Measurements from ENCODE around the gene KCTD18.

KCTD18 gene

DNA sequence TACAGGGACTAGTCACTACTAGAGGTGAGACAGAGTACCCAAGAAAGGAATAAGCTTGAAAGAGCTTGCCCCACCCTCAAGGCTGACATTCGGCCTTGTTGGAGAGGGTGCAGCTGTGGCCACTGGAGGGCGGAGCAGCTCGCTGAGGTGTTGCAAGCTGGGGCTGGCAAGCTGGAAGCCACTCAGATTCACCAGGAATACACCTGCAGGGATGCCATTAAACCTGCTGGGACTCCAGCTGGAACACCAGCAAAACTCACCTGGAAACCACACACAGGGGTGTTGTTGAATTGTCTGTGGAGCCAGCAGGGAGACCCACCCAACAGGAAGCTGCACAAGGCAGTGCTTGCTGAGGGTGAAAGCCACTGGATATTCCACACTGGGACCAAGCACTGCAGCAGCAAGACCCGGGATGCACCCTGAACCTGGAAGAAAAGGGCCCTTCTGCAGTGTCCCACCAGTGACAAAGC, 26.1 kb downstream of the KCTD18 start:
- peak; percentile 39 for DNase-seq

DNA sequence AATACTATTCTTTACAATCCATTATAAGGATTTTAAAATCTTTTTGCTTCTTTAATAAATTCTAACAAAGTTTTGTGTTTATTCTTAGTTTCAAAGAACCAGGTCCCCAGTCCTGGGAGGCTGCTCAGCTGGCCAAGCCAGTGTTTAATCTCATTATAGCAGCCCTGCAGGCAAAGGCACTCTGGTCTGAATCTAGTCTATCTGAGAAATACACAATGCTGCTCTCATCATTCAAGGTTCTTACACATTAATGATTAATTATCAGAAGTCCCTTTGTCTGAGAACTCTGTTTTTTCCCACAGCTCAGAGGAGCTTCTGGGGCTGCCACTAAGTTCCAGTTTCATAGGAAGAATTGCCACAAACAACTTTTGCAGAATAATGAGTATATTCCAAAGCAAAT, 27.7 kb downstream of the KCTD18 start:
- no peak for DNase-seq

- DNase-seq = no peak
Measured at GRCh38 chr2:200479692-200480265, 30.1 kb downstream of the KCTD18 start.

- DNase-seq = no peak
Measured at GRCh38 chr2:200477667-200478131, 32.2 kb downstream of the KCTD18 start.

- DNase-seq = no peak
Measured at GRCh38 chr2:200476836-200477235, 33.0 kb downstream of the KCTD18 start.

- no peak for DNase-seq
Measured at GRCh38 chr2:200475795-200476194, 34.1 kb downstream of the KCTD18 start.

DNA sequence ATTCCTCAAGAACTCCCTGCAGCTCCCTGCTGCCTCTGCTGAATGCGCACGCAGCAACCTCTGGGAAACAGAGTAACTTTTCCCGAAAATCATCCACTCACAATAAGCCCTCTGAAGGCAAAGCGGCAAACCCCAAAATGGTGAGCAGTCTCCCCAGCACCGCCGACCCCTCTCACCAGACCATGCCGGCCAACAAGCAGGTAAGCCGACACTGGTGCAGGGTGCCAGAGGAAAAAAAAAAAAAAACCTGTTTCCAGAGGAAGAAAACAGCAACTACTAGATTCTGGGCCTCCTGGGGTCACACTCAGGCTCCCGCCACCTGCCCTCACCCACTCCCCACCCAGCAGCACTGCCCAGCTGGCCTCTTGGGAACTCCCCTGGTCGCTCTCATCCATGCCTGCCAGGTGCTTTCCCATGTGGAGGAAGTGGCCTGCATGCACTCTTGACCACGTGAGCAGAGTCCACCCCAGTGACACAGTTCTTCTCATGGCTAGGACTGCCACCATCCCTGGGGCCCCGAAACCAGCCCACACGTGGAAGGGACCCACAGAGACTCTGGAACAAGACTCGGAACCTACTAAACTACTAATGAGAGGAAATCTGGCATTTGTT, 36.9 kb downstream of the KCTD18 start:
- DNase-seq = no peak

- no peak for DNase-seq
Measured at GRCh38 chr2:200471928-200472645, 37.8 kb downstream of the KCTD18 start.

- DNase-seq = peak; percentile 28
Measured at GRCh38 chr2:200471324-200471848, 38.5 kb downstream of the KCTD18 start.

DNA sequence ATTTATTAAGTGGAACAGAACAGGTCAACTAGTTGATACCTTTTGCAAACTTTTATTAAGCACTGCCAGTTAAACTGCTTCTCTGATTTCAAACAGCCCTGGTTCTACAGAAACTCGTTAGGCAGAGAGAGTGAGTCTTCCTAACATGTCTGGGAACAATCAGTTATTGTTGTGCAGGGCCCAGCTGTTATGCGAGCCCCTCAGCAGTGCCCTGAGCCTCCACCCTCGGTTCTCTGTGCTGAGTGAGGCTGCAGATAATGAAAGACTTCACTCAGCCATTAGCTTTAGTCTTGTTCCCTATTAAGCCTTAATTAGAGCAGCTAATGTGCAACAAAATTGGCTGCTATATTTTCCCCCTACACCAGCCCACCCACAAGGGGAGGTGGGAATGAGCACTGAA, 39.6 kb downstream of the KCTD18 start:
- DNase-seq = no peak

DNA sequence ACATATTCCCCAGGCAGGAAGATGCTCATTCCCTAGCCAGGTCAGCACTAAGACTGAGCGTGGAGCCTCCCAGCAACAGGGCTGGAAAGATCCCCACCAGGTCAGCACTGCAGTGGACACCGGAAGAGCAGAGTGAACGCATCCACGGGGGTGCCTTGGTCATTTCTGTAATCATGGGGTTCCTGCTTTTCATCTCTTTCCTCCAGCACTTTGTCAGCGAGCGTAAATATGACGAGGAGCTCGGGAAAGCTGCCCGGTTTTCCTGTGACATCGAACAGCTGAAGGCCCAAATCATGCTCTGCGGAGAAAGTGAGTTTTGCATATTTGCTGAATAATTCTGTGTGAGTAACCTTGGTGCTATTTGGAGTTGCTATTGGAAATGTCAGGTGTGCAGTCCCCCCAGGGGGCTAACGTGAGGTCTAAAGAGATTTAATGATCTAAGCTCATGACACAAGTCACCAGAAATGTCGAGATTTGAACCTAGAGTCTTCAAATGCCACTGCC, 40.1 kb downstream of the KCTD18 start:
- DNase-seq = no peak

DNA sequence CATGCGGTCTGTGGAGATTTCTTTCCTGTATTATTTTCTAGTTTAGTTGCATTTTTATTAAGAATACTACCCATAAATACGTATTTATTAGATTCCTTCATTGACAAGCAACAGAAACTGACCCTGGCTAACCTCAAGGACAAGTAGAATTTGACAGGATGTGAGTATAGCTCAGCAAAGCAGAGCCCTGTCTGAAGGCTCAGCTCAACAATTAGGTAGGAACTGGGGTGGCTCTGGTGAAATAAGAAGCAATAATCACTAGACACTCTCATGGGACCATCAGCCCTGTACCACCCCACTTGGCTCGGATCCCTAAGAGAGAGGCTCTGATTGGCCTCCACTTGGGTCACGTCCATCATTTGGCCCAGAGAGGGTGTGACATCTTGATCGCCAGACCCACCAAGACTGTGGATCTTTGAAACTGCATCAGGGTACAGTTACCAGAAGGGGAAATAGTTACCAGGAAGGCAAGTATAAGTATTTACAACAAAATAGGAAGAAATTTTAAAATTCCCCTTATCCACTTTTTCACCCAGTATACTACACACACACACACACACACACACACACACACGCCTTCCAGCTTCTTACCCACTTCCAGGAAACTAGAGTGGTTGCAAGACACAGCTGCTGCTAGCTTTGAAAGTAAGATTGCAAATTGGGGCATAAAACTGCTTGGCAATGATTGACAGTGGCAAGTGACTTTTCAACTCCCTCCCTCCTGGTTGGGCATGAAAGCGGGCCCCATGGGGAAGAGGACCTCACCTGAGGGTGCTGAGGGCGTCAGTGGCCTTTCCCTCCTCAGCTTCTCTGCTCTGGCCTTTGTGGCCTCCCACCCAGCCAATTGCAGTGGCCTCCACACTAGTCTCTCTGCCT, 41.8 kb downstream of the KCTD18 start:
- no peak for DNase-seq

- no peak for DNase-seq
Measured at GRCh38 chr2:200466425-200467418, 43.1 kb downstream of the KCTD18 start.

DNA sequence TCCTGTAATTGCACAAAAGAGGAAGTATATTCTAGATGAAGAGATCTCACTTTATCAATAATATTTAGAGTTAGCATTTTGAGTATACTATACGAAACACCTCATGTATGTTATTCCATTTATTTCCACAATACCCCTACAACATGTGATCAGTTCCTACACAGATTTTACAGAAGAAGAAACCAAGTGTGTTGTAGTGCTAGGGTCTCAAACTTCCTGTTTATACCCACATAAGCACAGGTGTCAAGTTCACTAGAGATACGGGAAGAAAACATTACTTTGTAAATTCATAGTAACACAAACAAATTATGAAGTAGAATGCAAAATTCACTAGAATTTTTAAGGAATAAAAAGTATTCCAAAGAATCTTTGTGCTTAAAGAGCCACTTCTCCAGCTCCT, 46.4 kb downstream of the KCTD18 start:
- DNase-seq = no peak

DNA sequence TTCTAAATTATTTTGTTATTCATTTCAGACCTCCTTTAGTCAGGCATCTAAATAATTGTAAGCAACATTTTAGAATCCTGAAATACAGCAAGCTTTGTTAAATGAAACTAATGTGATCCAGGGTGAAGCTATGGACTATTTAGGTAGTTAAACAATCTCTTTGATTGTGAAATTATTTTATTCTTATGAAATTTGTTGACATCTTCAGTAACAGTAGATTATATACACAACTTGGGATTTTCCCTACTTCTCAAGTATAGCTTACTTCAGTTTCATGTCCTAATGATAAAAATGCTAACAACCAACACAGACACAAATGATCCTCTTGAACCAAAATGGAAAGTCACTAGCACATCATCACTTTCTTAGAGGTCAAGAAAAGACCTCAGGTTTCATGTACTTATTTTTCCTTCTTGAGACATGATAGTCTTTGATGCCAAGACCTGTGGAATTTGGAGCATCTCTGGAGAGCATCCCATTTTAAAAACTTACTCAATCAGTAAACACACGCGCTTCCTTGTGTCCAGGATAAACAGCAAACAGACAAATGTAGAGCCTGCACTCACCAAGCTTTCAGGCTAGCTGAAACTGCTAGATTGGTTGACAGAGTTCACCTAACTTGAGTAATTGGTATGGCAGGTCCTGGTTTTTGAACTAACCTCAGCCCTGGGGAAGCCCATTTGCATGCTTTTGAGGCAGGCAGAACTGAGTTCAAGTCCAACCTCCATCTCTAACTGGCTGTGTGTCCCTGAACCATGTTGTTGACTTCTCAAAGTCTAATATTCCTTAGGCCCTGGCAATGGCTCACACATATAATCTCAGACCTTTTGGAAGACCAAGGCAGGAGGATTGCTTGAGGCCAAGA, 47.8 kb downstream of the KCTD18 start:
- no peak for DNase-seq

DNA sequence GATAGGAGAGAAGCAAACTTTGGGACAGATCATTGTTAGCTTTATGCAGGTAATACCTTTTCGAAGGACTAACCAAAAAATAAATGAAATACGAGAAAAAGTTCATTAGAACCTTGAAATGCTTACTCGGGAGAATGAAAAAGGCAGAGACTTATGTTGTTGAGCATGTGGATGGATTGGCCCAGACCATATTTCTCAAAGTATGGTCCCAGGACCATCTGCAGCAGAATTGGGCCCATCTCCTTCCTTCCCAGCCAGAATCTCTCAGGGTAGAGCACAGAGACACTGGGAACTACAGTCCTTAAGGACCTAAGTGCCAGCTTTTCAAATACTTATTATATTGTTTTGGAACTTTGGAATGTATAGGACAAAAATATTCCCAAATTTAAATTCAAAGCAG, 50.8 kb downstream of the KCTD18 start:
- DNase-seq = no peak

GRCh38 chr2:200456567-200456966, 53.3 kb downstream of the KCTD18 start:
- no peak for DNase-seq

GRCh38 chr2:200455958-200456421, 53.9 kb downstream of the KCTD18 start:
- no peak for DNase-seq

DNA sequence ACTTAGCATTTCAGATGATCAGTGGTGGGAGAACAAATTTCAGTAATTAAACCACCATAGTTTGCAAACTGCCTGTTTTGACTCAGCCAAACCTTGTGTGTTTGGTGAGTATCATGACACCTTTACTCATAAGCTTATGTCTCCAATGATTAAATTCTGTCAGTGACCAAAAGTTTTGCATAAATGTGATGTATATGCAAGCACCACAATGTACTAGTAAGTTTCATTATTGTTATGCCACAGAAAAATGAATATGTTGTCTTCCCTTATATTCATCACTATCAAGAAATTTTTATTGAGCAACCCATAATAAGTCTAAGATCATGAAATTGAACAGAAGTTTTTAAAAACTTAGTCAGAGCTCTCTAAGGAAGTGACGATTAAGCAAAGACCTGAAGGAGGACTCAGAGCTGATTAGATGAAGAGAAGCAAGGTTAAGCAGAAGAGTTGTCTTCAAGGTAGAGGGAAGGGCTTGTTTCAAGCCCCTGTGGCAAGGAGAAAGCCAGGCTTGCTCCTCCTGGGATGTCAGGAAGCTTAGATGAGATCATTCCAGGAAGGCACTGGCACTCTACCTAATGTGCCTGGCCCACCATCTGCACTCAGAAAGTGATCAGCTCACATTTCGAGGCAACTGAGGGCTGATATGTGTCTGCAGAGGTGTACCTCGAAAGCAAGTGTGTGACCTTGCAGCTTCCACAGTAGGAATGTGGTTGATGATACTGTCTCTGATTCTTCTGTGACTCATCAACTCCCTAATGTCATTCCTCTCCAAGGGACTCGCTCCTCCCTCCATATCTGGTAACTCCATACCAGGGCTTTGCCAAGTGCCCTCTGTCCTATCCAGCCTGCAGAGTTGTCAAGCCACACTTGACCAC, 54.7 kb downstream of the KCTD18 start:
- no peak for DNase-seq

Measured in 8988T (cell line).